Fibroblast of skin of right quadriceps (primary cell): ENCODE data around the gene CDHR2.
A peak's percentile ranks its signal among the peaks of the same experiment; 100 is the strongest.

Experiments
- DNase-seq: peaks from one replicate; pipeline ENCODE4 v3.0.0-alpha.2; 2013

Gene CDHR2

DNA sequence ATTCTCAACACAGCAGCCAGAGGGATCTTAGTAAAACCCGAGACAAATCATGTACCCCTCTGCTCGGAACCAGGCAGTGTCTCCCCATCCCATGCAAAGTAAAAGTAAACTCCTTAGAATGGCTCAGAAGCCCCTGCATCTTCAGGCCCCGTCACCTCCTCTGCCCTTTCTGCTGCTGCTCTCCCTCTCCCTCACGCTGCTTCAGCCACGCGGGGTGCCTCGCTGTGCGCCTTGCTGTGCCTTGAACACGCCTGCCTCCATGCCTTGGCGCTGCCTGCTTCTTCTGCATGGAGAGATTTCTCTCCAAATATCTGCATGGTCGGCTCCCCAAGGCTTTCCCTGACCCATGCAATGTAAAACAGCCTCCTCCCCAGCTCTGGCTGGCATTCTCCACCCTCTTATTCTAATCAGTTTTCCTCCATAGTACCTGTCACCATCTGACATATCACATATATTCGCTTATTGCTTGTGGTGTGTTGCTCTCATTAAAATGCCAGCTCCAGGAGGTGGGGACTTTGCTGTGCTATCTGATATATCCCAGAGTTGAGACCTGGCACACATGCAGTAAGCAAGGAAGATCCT is 52.9 kb downstream of the CDHR2 start:
- DNase-seq = no peak

DNA sequence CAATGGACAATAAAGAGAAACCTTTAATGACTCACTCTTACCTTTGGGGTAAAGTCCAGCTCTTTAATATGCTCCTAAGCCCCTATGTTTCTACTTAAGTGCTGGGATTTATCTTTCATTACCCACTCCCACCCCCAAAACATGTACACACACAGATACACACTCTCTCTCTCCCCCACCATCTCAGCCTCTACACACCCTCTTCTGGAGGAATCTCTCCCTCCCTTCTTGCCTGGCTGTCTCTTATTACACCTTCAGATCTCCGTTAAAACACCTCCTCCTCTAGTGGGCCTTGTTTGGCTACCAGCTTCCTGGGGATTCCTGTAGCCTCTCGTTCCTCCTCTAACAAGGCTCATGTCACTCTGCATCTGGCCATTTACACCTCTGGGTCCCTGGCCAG is 53.9 kb downstream of the CDHR2 start:
- no peak for DNase-seq

DNA sequence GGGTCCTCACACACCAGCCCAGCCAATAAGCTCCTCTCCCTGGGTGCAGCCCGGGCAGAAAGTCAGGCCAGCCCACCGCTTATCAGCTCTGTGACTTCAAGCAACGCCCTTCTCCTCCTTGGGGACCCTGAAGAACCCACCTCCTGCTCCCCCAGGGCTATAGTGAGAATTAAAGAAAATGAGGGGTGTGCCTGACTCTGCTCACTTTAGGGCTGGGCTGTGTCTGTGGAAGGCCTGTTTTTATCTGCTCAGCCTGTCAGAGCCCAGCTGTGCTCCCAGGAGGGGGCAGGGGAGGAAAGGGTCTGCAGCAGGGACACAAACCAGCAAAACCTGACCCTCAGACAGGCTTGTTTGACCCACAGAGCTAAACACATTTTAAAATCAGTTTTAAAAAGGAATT is 56.9 kb downstream of the CDHR2 start:
- DNase-seq = no peak

DNA sequence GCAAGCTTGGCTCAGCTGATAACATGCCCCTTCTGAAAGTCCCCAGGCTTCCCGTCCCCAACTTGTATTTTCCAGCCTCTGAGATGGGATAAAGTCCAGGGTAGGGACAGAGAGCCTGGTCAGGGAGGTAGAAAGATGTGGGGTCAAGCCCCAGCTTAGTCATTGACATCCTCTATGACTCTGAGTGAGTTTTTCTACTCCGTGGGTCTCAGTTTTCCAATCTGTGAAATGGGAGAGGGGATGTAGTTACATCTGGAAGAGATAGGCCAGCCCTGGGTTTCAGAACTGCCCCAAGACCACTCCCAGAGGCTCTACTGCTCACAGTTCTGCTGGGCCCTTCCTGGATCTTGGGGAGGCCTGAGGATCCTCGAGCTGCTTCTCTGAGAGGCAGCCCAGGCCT is 57.7 kb downstream of the CDHR2 start:
- no peak for DNase-seq

DNA sequence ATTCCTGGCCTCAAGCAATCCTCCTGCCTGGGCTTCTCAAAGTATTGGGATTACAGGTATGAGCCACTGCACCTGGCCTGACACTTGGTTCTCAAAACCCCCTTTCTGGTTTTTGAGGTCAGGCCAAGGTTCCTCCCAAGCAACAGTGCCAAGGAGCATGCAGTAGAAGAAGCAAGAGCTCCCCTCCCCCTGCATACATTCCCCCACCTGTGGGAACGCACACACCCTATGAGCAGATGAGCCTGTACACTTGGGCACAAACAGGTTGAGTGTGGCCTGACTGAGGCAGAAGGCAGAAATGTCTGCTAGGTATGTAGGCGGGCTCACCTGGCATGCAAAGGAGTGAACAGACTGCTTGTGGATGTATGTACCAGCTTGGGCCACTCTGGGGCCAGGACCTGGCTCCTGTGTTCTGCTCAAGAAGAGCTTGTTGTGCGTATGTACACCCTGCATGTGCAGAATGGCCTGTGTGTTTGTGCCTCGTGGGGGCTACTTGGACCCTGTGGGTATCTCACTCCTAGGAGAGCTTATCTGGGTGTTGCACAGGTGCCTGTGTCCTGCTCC is 59.1 kb downstream of the CDHR2 start:
- DNase-seq = no peak

DNA sequence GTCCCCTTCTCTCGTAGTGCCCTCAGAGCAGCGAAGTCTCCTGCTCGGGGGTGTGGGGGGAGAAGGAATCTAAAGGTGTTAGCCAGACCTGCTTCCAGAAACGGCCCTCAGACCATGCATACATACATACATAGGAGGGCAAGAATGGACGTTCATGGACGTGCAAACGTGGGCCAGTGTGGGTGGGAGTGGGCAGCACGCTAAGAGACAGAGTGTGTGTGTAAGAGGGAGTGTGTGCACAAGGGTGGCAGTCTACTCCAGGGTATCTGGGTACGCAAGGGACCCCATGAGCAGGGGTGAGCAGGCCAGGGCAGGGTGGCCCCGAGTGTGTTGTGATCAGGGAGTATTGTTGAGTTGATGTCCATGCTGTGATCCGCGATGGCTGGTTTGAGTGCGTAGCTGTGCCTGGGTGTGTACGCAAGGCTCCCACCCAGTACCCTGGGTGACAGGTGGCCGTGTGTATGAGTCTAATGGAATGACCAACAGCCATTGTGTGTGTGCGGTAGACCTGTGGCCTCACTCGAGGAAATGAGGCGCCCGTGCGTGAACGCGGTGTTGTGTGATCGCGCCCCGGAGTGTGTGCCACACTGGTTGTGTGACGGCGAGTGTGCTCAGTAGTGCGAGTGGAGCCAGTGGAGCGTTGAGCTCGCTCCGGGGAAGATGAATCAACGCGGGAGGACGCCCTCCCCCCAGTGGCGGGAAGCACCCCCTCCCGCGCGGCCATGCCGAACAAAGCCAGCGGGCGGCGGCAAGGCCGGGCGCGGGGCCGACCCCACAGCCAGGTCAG is 60.0 kb downstream of the CDHR2 start:
- DNase-seq = no peak

DNA sequence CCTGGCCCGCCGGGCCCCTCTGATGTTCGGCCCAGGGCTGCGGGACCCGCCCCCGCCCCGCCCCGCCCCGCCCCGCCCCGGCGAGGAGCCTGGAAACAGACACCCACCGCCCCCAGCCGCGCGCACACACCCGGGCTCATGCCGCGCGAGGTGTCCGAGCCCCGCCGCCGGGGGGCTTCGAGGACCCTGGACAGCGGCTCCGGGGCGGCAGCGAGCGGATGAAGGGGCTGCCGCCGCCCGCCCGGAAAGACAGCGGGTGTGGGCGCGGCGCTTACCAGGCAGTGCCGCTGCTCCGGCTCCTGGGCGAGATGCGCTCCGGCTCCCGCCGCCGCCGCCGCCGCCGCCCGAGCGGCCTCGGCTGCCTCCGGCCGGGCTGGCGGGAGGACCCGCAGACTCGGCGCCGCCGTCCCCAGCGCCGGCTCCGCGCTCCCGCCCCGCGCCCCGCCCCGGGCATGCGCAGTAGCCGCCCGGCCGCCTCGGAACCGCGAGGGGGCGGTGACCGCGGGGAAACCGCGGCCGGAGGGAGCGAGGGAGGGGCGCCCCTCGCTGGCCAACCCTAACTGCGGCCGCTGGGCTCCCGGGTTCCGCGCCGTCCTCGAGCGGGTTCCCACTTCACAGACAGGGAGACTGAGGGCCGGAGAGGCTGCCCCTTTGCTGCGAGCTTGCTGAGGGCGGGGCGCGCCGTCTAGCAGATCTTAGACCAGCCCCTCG is 60.7 kb downstream of the CDHR2 start, which contains the start of gene GPRIN1:
Gene GPRIN1, minus strand, starts transcription at position 433 of the 711 bp plus-strand sequence. CDS start 10,322 bp downstream, outside the sequence.
- DNase-seq = peak; percentile 51

DNA sequence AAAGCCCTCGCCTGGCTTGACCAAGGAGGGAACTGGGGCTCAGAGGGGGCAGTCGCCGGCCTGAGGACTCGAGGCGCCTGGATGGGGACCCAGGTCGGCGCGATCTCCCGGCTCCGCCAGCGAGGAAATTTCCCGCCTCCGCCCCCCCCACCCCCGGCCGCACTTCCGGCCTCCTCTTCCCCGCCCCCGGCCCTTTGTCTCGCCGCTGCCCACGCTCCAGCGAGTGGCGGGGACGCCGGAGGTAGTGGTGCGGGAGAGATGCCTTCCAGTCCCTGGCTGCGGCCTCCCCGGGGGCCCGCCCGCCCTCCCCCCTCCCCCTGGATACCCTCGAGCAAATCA is 61.3 kb downstream of the CDHR2 start:
- DNase-seq = no peak

DNA sequence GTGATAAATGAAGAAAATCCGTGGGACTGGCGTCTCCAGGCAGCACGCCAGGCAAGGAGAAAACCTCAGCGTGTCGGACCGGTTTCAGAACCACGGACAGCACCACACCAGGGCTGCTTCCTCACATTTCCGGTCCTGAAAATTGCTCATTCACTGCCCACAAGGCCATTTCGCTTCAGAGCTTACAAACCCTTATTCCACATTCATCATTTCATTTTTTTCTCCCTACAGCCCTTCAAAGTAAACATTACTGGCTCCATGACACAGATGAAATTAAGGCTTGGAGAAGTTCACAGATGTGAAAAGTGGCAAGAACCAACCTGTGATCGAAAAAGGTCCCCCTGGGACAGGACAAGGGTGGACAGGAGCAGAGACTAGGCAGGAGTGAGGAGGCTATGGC is 62.3 kb downstream of the CDHR2 start:
- DNase-seq = peak; percentile 78

DNA sequence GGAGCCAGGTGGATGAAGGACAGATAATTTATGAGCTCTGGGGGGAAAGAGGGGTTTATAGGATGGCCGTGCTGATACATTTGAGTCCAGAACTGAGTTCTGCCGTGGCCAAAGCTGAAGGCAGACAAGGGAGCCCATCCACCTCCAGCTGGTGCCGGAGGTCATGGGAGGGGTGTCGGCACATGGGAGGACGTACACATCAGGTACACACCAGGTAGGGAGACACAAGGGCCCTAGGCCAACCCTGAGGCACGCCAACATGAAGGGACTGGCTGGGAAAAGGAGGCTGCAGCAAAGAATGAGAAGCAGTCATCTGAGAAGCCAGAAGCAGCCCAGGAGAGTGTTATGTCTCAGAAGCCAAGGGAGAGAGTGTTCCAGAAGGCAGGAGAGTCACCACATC is 62.9 kb downstream of the CDHR2 start:
- DNase-seq = no peak

DNA sequence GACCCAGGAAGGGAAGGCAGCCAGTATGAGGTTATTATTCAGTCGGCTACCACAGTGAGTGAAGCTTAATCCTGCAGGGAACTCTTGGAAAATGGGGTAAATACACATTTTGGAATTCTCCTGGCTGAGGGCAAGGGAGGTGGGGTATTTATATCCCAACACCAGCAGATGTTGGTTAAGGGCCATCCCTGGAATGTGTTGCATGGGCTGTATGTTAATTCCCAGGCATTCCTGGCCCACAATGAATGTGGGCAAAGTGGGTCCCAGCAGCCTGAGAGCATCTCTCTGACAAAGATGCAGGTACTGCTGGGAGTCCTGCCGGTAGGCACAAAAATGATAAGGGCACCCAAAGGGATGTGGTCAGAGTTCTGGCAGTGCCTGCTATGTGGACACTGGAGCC is 63.7 kb downstream of the CDHR2 start:
- DNase-seq = no peak

DNA sequence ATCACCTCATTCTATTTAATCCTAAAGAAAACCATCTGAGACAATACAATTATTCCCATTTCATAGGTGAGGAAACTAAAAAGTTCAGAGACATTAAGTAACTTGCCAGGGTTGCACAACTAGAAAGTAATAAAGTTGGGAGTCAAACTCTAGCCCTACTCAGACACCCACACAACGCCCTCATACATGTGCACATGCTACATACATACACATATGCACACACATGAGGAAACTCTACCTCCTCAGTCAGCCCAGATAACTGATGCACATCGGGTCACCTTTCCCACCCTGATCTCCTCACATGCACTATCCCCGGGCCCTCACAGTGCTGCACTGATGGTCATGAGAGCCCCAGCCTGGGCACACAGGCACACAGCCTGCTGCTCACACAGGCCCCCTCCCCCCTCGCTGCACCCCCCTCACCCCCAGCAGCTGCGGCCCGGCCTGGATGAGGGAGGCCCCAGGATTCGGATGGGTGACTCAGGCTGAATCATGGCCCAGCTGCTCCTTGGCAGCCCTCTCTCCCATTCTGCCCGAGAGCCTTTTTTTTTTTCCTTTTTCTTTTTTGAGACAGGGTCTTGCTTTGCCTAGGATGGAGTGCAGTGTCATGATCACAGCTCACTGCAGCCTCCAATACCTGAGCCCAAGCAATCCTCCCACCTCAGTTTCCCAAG is 65.8 kb downstream of the CDHR2 start:
- peak; percentile 72 for DNase-seq

DNA sequence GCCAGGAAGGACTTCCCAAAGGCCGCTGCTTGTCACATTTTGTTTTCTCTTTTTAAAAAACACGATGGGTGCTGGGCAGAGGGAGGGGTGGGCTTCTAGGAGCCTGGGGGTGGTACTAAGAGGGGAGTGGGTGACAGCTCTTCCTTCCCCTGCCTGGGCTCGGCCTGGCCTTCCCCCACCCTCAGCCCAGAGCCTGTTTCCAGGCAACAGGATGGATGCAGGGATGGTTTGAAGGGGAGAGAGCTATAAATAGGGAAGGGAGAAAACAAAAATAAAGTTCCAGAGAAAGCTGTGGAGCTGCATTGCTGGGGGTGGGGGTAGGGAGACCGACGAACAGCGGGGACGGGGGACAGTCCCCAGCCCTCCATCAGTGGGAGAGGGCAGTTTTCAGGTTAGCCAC is 67.4 kb downstream of the CDHR2 start:
- no peak for DNase-seq

DNA sequence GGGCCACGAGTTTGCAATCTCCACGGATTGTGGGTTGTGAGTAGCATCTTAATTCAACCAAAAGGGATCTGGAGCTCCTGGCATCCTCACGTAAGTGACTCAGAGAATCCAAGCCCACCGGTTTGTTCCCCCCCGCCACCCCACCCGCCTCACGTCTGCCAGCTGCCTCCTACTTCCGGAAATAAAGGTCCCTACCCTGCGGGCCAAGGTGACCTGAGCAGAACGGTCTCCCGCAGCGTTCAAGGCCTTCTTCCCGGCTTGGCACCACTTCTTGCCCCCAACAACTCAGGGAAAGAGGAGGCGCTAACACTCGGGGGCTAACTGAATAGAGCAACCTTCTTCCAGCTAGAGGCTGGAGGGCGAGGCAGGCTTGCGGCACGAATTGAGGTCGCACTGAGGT is 69.6 kb downstream of the CDHR2 start:
- DNase-seq = no peak

DNA sequence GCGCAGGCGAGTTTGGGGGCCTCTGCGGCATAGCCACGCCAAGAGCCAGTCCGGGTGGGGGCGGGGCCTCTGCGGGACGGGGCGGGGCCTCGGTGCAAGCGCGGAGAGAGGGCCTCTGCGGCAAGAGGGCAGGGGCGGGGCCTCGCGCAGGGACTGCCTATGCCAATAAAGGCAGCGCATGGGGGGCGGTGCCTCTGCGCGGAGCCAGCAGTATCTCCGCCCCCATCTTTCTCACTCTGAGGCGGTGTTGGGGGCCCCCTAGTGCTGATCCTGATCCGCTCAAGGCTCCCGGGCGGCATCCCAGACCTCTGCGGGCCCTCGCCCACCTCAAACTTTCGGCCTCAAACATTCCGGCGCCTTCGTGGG is 70.0 kb downstream of the CDHR2 start:
- peak; percentile 88 for DNase-seq

DNA sequence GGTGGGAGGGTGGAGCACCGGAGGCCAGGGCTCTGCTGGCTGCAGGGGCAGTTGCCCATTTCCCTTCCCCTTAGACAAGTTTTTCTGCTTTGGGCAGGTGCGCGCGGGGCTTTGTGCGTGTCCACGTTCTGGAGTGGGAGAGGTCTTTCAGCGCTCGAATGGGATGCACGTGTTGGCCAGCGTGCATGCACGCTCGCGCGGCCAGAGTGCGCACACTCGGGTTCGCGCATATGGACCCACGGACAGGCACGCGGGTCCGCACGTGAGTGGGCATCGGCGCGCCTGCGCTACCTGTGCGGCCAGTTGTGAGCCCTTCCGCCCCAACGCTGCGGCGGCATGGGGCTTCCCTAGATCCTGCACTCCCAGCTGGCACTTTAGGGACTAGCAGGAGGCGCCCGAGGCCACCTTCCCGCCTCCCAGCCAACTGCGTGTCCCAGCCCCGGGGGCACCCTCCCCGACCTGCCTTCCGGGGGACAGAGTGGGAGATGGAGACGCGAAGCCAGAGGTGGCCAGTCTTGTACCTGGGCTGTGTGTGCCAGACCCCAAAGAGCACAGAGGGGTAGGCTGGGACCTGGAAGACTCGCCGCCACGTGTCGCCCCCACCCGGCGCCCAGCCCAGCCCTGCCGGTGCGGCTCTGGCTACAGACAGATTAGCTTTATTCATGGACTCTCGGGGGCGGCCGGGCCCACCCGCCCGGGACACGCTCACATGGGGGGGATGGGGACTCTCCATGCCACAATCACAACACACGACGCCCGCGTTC is 70.6 kb downstream of the CDHR2 start:
- DNase-seq = no peak

DNA sequence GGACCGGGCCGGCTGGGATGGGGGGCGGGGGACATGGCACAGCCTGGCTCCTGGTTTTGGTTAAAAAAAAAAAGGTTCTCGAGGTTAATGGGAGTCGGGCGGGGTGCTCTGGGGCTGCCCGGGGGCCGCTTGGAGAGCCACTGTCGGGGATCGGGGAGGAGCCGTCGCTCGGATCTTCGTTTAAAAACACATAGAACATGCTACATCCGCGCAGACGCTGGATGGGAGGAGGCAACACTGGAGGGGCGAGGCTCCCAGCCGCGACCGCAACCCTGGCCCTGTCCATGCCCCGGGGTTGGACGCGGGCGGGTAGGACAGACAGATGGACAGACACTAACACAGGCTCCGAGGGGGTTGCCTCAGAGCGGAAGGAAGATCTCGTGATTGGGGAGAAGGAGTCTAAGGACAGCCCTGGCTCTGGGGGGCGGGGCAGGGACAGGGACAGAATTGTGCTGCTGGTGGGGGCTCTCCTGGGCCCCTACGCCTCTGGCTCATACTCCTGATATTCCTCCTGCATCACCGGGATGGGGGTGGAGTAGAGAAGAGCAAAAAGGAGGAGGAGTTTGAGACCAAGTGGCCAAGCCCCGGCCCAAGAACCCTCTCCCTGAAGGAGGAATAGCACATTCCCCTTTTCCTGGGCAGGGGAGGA is 71.3 kb downstream of the CDHR2 start:
- DNase-seq = no peak

DNA sequence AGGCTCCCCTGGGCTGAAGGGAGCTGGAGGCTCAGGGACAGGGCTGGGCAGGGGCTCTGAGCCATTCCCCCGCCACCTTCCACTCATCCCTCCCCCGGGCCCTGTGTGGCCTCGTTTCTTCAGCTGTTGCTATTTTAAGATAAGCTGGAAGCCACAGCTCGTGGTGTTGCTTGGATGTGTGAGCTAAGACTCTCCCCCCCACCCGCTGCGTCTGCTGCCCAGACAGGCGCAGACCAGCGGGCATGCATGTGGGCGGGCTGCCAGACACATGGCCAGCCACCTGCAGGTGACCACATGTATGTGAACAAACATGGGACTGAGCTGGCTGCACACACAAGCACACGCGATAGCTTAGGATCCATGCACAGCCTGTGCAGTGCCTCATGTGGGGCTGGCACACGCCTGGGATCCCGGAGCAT is 72.5 kb downstream of the CDHR2 start:
- no peak for DNase-seq

DNA sequence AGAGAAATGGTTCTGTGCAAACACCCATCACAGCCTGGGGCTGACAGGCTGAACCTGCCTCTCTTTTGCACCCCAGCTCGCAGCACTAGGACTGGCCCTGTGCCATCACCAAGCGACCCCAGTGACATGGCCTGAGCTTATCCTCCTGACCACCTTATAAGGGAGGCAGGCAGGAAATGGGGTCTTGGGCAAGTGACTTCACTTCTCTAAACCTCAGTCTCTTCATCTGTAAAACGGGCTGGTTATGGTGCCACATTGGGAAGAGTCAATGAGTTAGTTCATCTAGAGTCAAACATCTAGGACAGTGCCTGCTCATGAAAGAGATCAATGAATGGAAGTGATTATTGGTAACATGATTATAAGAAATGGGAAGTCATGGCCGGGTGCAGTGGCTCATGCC is 75.0 kb downstream of the CDHR2 start:
- DNase-seq = no peak

DNA sequence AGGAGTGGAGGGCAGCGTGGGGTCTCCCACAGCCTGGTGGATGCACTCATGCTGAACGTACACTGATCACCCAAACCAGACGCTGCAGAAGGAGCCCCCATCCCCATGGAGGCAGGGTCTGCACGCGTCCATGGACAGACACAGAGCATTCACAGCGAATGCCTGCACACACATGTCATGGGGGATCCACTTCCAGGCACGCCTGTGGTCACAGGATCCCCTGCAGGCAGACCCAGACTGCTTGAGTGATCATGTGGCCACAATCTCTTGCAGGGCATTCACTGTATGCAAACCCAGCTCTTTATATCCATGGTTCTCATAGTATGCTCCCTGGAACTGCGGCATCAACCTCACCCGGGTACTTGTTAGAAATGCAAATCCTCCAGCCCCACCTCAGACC is 75.8 kb downstream of the CDHR2 start:
- no peak for DNase-seq

DNA sequence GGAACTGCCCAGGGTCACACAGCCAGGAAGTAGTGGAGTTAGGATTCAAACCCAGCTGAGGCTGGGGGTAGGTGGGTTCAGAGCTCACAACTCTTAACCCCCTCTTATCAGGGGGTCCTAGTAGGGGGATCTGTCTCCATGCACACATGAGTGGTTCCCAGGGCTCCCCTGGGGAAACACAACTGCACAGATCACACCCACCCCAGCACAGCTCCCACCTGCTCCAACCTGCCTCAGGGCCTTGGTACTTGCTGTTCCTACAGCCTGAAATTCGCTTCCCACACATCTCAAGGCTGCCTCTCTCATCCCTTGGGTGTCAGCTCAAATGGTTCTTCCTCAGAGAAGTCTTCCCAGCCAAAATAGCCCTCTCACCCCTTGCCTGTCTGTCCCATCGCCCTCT is 76.4 kb downstream of the CDHR2 start:
- no peak for DNase-seq
